Fibroblast of lung (primary cell): ENCODE measurements around the gene DRD4. TPM values are rescaled to one million over a fixed set of nuclear protein-coding genes. Genes with fewer than 3 reads are reported as not detected.

Experiments
- DNase-seq, 2 donors: peaks; one replicate each; pipeline versions ENCODE4 v3.0.0 to v3.0.0-alpha.2; 2010; ENCODE audit warnings: low read depth in 2 of 2
- H2AFZ ChIP-seq: 2 replicates; pipeline ENCODE4 v1.5.1; 2012; ENCODE audit warnings: low read length, control low read depth, inconsistent platforms
- H3K27ac ChIP-seq: 2 replicates; pipeline ENCODE4 v1.5.1; 2011; ENCODE audit warnings: low read length, control low read depth; ENCODE audit not compliant: insufficient read depth
- H3K27me3 ChIP-seq: 2 replicates; pipeline ENCODE4 v1.5.1; 2011; ENCODE audit warnings: mild to moderate bottlenecking, low read length; ENCODE audit not compliant: control insufficient read depth, insufficient read depth
- H3K36me3 ChIP-seq: 2 replicates; pipeline ENCODE4 v1.5.1; 2011; ENCODE audit warnings: low read length; ENCODE audit not compliant: control insufficient read depth, insufficient read depth
- H3K4me1 ChIP-seq: 2 replicates; pipeline ENCODE4 v1.5.1; 2011; ENCODE audit warnings: low read length; ENCODE audit not compliant: control insufficient read depth, insufficient read depth; ENCODE audit errors: extremely low read depth
- H3K4me2 ChIP-seq: 2 replicates; pipeline ENCODE4 v1.5.1; 2011; ENCODE audit warnings: low read length, control low read depth; ENCODE audit not compliant: insufficient read depth; ENCODE audit errors: extremely low read depth
- H3K4me3 ChIP-seq, 4 experiments: fragments of 200-600 bp in 1 of 4; sonication (generic) in 1 of 4; replicated peaks in 1 of 4; 2 replicates each; pipeline ENCODE4 v1.5.1; 2011 to 2016; ENCODE audit warnings: low read length in 4 of 4, low read depth in 3 of 4, mild to moderate bottlenecking in 3 of 4, control low read depth in 2 of 4, inconsistent platforms in 1 of 4, mixed read lengths in 1 of 4; ENCODE audit not compliant: insufficient read depth in 1 of 4; ENCODE audit errors: control extremely low read depth in 1 of 4
- H3K79me2 ChIP-seq: 2 replicates; pipeline ENCODE4 v1.5.1; 2012; ENCODE audit warnings: mild to moderate bottlenecking, low read length, inconsistent platforms; ENCODE audit not compliant: control insufficient read depth, insufficient read depth
- H3K9ac ChIP-seq: 2 replicates; pipeline ENCODE4 v1.5.1; 2011; ENCODE audit warnings: mild to moderate bottlenecking, low read length, control low read depth; ENCODE audit not compliant: insufficient read depth
- H3K9me3 ChIP-seq: 2 replicates; pipeline ENCODE4 v1.5.1; 2012; ENCODE audit warnings: low read depth, low read length; ENCODE audit not compliant: control insufficient read depth, insufficient read depth
- H4K20me1 ChIP-seq: 2 replicates; pipeline ENCODE4 v1.5.1; 2011; ENCODE audit warnings: low read length; ENCODE audit not compliant: control insufficient read depth, insufficient read depth; ENCODE audit errors: extremely low read depth
- CTCF ChIP-seq, 2 donors: IDR thresholded peaks in 1 of 2; conservative IDR thresholded peaks in 1 of 2; 1 replicate in 1 of 2; 2 replicates in 1 of 2; pipeline ENCODE4 v1.5.1; 2011 to 2012; ENCODE audit warnings: low read length in 2 of 2, control low read depth in 1 of 2, inconsistent platforms in 1 of 2, low read depth in 1 of 2, mild to moderate bottlenecking in 1 of 2
- EZH2 ChIP-seq: IDR thresholded peaks from 2 replicates; pipeline ENCODE4 v1.5.1; 2012; ENCODE audit warnings: low read length, control low read depth, mild to moderate bottlenecking; ENCODE audit errors: missing control alignments
- polyA plus RNA-seq, 2 donors: library from polyadenylated mRNA; depleted of rRNA in 1 of 2; stranded (reverse) in 1 of 2; unstranded in 1 of 2; fragments of >200 nt; gene quantifications; 2 replicates each; pipeline ENCODE4 v1.2.1, GENCODE V29; 2011 to 2012; ENCODE audit warnings: missing spikeins in 1 of 2
- total RNA-seq: library from RNA; depleted of rRNA; stranded (reverse); fragments of >200 nt; gene quantifications from 2 replicates; pipeline ENCODE4 v1.2.1, GENCODE V29; 2014

DRD4 gene
- total and polyA plus RNA-seq, 2 donors (not counting 1 experiment from before 2014, with no cell fraction given): 0.17 TPM; not detected in 1

GRCh38 chr11:665704-666281 is 28.7 kb downstream of the DRD4 start:
- TF ChIP-seq EZH2 (no peak), CTCF (conservative IDR thresholded peaks at IDR 0.05 in 1 of 2, IDR thresholded peaks at IDR 0.05 in 1 of 2; ENCODE audit: low read depth in 1 of 2, low read length in 2 of 2) (no peak)
- no peak overlapping the region for H3K4me3 ChIP-seq
- H3K4me1 ChIP-seq: no peaks in the 10 kb centered on the region
- no peaks in the 10 kb centered on the region for H3K27me3 ChIP-seq
- H3K36me3 ChIP-seq: no peaks in the 10 kb centered on the region
- H3K4me2 ChIP-seq: peak overlapping the region; percentile 2
- peak; percentile 10 to 62 for DNase-seq
- no peak overlapping the region for H2AFZ ChIP-seq
- no peak overlapping the region for H3K9ac ChIP-seq
- H3K27ac ChIP-seq: peak overlapping the region; percentile 54
- H4K20me1 ChIP-seq: no peaks in the 10 kb centered on the region
- H3K79me2 ChIP-seq: peaks cover 3% of the 10 kb centered on the region
- H3K9me3 ChIP-seq: no peaks in the 10 kb centered on the region

- peaks cover 9% of the 10 kb centered on the region for H3K36me3 ChIP-seq
Observed at GRCh38 chr11:673866-674265, 36.8 kb downstream of the DRD4 start.

DNA sequence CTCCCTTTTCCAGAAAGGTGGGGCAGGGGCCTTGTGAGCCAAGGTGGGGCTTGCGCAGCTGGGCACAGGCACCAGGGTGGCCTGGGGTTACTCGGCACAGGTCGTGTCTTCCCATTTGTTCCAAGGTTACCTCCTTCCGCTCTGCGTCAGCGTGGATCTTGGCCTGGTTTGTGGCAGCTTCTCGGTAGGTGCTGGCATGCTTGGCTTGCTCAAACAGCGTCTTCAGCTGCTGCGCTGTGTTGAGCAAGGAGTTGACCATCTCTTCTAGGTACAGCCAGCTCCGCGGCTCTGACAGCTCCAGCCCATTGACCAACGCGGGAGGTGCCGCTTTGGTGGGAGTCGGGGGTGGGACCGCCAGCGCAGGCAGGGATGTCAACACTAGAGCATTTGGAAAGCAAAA is 37.3 kb downstream of the DRD4 start:
- TF ChIP-seq CTCF (conservative IDR thresholded peaks at IDR 0.05 in 1 of 2, IDR thresholded peaks at IDR 0.05 in 1 of 2; ENCODE audit: low read depth in 1 of 2, low read length in 2 of 2) (no peak), EZH2 (no peak)
- Histone ChIP-seq H3K9ac (no peak overlapping the region), H3K4me1 (no peaks in the 10 kb centered on the region), H3K27ac (no peak overlapping the region), H3K4me2 (no peak overlapping the region), H4K20me1 (no peaks in the 10 kb centered on the region), H3K4me3 (no peak overlapping the region), H3K36me3 (peaks cover 10% of the 10 kb centered on the region), H3K79me2 (no peaks in the 10 kb centered on the region), H2AFZ (no peak overlapping the region), H3K9me3 (no peaks in the 10 kb centered on the region), H3K27me3 (no peaks in the 10 kb centered on the region)
- no peak for DNase-seq

More at GRCh38 chr11:673866-674265, 36.8 kb downstream of the DRD4 start:
- Histone ChIP-seq H2AFZ (no peak overlapping the region), H3K27ac (no peak overlapping the region), H3K4me3 (no peak overlapping the region), H3K27me3 (no peaks in the 10 kb centered on the region), H3K9me3 (no peaks in the 10 kb centered on the region), H3K4me1 (no peaks in the 10 kb centered on the region), H3K4me2 (no peak overlapping the region), H3K9ac (no peak overlapping the region), H3K79me2 (no peaks in the 10 kb centered on the region), H4K20me1 (no peaks in the 10 kb centered on the region)
- TF ChIP-seq CTCF (conservative IDR thresholded peaks at IDR 0.05 in 1 of 2, IDR thresholded peaks at IDR 0.05 in 1 of 2; ENCODE audit: low read depth in 1 of 2, low read length in 2 of 2): no peak
- no peak for TF ChIP-seq EZH2
- no peak for DNase-seq
